GM20000 (cell line): ENCODE data around the gene DMGDH.

Experiments used
- DNase-seq: peaks from one replicate; pipeline ENCODE4 v3.0.0; 2012; ENCODE audit warnings: low spot score
- CTCF ChIP-seq: IDR thresholded peaks from 2 replicates; pipeline ENCODE4 v1.5.1; 2012; ENCODE audit warnings: mild to moderate bottlenecking, control low read depth; ENCODE audit errors: extremely low read depth, missing control alignments

Gene DMGDH

DNA sequence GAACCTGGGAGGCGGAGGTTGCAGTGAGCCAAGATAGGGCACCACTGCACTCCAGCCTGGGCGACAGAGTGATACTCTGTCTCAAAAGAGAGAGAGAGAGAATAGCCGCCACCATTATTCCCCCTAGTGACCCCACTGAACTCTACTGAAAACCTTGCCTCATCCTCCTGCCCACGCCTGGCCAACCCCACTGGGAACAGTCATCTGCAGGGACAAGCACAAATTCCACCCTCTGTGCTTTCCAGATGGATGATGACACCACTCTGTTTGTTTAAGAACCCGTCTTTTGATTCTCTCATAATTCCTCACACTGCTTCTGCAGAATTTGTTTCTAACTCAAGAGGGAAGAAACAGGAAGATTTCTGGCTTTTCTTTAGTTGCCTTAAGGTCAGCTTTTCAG is 12.3 kb upstream of the DMGDH start:
- DNase-seq: no peak
- no peak for TF ChIP-seq CTCF

GRCh38 chr5:79080804-79081203 is 11.3 kb upstream of the DMGDH start:
- no peak for TF ChIP-seq CTCF

GRCh38 chr5:79077680-79078365 is 8.3 kb upstream of the DMGDH start:
- no peak for DNase-seq
- TF ChIP-seq CTCF: no peak

More at GRCh38 chr5:79080804-79081203, 11.3 kb upstream of the DMGDH start:
- no peak for DNase-seq

GRCh38 chr5:79076819-79077218 is 7.3 kb upstream of the DMGDH start:
- DNase-seq: no peak
- TF ChIP-seq CTCF: no peak

DNA sequence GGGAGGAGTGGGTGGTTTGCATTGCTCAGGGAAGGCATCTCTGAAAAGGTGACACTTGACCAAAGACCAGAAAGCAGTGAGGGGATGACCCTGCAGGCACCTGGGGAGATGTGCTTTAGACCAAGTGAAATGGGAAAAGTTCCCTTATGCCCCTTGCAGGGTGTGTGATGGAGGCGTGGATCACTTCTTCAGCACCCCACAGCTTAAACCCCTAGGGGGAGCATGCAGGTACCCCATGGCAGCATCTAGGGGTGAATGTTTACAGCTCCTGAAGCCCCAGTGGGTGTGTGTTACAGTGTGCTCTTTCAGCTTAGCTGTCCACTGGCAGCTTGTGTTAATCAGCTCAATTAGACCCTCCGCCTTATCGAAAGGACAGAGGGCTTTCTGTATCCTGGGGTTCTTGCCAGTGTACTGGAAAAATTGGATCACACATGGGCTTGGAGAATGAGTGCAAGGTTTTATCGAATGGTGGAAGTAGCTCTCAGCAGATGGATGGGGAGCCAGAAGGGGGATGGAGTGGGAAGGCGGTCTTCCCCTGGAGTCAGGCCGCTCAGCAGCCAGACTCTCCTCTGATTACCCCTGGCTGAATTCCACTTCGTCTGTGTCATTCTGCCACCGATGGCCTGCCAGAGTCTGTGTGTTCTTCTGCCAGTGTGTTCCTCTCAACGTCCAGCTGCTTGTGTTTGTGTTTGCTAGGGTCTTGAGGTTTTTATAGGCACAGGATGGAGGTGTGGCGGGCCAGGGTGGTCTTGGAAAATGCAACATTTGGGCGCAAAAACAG is 6.4 kb upstream of the DMGDH start:
- no peak for DNase-seq
- TF ChIP-seq CTCF: no peak

DNA sequence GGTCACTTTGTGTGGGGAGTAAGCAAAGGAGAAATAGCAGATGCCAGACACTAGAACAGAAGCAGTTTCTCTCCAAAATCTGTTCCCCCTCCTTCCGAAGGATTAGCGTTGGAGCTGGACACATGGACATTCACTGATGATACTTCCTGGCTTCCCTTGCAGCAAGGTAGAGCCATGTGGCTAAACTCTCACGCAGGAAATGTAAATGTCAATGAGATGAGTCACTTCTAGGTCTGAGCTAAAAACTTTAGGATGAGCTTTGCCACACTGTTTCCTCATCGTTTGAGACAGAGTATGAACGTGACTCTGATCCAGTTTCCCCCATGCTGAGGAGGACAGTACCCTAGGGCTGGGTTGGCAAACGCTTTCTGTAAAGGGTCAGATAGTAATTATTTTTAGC is 5.2 kb upstream of the DMGDH start:
- no peak for TF ChIP-seq CTCF
- no peak for DNase-seq

- TF ChIP-seq CTCF: no peak
- DNase-seq: no peak
Observed at GRCh38 chr5:79070350-79070667, 835 bp upstream of the DMGDH start.
